Measurements from ENCODE around the gene GNAS-AS1.
"Not testable (repeated sequence)": the region's sequence is repeated elsewhere in the genome, so short reads cannot be mapped to it uniquely, and the experiment has no call there.

Gene GNAS-AS1

DNA sequence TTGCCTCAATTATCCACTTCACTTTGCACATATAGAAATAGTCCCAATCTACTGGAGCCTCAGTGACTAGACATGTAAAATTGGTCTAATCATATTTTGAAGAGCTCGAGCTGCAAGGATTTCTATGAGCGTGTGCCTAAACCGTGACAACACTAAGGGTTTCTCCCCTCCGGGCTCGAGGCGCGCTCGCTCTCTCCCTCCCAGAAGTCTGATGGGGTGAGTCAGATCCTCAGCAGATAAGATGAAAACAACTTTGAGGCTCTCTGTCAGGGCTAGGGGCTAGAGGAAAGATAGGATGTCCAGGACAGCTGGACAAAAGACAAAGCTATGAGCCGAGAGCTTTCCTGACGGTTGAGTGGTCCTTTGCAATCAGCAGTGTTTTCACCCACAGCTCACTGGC is 16.8 kb downstream of the GNAS-AS1 start:
- no peak for DNase-seq

DNA sequence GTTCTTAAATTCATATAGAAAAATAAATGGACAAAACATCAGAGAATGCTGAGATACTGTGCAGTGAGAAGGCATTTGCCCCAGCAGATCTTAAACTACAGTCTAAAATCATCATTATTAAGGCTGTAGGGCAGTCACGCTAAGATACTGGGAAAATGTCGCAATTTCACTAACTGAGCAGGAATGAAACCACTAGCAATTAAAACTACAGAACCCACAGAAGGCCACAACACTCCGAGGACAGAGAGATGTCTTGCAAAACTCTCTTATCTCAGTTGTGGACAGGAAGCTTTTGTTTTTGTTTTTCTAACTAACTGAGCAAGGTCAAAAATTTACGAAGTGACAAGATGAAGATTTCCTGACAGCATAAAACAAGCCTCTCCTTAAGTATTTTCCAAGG is 18.2 kb downstream of the GNAS-AS1 start:
- no peak for DNase-seq

- no peak for DNase-seq
Observed at GRCh38 chr20:58829531-58829941, 21.2 kb downstream of the GNAS-AS1 start.

GRCh38 chr20:58828804-58829203 is 21.9 kb downstream of the GNAS-AS1 start:
- DNase-seq, result not testable (repeated sequence)

- no peak for DNase-seq
Observed at GRCh38 chr20:58828136-58828535, 22.6 kb downstream of the GNAS-AS1 start.

DNA sequence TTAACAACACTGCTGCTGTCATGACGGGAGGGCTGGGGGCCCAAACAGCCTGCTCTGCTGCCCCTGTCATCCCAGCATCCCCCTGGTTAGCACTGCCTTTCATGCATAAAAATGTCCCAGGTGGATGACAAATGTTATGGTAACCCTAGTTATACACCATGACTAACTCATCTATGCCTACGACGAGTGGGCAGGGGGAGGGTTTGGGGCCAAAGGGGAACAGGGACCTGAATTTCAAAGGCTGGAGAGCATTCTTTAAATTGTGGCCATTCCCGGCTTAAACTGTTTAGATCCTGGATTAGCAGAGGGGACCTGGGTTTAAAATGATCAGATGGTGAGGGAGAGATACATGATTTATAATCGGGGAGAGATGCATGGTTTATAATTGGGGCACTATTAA is 24.4 kb downstream of the GNAS-AS1 start:
- no peak for DNase-seq

GRCh38 chr20:58825450-58825849 is 25.3 kb downstream of the GNAS-AS1 start:
- no peak for DNase-seq

DNA sequence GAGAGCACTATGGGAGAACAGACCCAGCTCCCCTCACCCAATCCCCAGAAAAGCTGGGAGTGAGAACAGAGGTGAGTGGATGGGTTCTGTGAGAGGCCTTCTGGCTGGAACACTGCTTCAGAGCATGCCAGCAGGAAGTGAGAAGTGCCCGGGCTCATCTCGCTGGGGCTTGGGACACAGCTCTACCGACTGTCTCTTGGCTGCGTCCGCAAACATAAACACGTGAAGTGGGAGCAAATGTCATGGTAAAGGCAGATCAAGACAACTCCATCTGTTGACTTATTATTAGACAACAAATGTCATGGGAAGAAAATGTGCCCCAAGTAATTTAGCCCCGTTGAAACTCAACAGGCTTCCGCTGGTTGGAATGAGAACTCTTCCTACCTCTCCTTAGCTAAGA is 25.9 kb downstream of the GNAS-AS1 start:
- no peak for DNase-seq

DNA sequence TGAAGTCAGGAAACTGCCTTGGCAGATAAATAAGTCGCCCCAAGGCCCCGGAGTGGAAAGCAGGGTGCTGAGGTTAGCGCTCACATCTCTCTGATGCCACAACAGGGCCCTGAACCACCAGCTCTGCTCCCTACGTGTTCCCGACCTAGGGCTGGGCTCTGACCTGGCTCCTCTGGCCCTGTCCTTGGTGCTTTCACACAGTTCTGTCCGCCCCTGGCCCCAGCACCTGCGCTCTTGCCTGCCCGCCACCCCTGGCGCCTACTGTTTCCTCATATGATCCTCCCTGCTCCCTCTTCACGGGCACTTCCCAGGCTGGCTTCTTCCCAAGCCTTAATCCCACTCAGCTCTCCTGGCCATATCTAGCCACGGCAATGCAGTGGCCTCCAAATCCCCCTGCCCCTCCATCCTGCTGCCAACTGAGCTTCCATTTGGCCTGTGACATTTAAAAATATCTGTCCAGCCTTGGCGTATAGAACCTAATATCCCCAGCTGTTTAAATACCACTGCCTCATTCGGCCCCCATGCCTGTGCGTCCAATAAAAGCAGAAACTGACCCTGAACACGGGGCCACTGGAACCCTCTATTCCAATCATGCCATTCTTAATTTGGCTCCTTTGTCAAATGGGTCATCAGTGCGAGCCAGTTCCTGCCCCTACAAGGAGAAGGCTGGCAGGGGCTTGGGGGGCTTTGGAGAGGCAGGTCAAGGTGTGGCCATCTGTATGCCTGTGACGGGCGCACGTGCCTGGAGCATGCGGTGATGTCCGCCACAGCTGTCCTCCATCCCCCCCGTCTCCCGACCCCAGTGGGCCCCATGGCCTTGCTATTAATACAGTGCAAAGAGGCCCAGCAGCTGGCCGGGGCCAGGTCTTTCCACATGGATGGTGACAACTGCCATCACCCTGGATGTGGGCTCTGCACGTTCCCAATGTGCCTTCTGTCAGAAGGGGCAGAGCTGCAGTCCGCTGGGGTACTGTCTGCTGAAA is 27.7 kb downstream of the GNAS-AS1 start:
- no peak for DNase-seq

GRCh38 chr20:58822149-58822548 is 28.6 kb downstream of the GNAS-AS1 start:
- DNase-seq, result peak; percentile 15

DNA sequence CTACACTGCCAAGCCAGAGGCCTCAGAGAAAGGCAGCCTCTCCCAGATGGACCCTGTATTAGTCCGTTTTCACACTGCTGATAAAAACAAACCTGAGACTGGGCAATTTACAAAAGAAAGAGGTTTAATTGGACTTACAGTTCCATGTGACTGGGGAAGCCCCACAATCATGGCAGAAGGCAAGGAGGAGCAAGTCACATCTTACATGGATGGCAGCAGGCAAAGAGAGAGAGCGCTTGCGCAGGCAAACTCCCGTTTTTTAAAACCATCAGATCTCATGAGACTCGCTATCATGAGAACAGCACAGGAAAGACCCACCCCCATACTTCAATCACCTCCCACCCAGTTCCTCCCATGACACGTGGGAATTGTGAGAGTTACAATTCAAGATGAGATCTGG is 30.2 kb downstream of the GNAS-AS1 start:
- DNase-seq, result not testable (repeated sequence)

- DNase-seq, result no peak
Observed at GRCh38 chr20:58819921-58820320, 30.8 kb downstream of the GNAS-AS1 start.

- no peak for DNase-seq
Observed at GRCh38 chr20:58818586-58819285, 32.0 kb downstream of the GNAS-AS1 start.

DNA sequence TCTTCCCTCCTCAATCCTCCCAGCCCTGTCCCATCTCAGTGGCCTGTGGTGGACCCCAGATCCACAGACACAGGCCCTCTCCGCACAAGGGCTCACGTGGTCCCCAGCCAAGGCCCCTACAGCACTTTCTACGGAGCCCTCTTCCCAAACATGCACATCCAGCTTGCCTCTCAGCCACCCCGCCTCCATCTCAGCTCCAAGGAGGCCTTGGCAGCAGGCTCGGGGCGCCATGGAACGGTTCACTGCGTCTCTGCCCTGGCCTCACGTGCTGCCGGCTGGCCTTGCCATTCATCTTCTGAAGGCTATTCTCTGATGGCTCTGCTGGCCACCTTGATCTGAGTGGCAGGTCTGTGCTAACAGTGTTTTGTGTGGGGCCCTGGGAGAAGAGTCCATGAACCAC is 33.0 kb downstream of the GNAS-AS1 start:
- no peak for DNase-seq

DNA sequence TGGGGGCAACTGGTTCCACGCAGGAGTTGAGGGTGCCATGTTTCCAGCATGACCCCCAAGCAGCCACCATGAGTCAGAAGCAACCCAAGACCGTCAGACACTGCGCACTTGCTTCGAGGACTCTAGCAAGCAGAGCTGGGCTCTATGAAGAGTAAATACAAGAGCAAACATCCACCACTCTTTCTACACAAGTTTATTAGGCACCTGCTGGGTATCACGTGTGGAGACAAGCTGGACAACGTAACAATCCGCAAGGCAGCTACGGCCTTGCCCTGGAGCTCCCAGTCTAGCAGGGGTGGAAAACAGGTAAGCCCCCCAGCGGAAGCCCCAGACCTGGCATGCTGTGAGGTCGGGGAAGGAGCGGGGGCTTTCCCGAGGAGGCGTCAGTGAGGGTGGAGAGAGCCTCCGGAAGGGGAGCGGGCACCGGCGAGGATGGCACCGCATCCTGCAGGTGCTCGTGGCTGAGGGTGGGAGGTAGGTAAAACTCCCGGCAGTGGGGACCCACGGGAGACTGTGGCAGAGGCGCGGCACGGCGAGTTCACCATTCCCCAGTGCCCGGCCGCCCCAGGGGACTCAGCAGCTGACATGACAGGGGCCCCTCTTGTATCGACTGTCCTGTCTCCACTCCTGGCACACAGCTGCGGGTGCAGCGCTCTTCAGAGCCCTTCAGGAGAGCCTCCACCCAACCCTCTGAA is 33.6 kb downstream of the GNAS-AS1 start:
- DNase-seq, result no peak

DNA sequence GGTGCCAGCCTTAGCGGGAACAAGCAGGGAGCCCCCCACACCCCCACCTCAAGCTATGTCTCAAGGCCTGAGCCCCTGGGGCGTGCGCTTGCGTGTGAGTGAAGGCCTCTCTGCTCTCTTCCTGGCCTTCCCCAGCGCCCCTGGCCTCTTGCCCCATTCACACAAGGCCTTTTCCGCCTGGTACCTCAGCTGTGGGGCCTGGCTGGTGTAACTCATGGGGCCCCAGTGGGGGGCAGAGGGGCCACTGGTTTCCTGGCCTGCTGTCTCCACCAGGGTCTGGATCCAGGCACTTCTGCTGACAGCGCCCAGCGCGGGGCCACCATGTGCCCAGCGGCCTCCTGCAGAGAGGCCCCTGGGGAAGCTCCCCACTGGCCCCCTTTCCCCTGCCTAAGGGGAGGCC is 34.7 kb downstream of the GNAS-AS1 start:
- DNase-seq, result no peak

DNA sequence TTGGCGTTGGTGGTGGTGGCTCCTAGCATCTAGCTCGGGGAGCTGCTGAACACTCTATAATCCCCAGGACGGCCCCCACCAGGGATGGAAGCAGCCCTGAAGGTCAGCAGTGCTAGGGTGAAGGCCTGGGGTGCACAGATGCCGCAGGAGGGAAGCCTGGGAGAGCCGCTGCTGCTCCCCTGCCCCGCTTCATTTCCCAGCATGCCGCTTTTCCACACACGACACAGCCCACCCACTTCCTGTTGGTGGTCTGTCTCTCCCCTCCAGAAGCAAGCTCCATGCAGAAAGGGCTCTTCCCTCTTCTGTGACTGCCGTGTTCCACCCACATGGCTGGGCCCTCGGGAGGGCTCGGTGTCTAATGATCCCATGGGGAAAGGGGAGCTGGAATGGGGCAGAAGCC is 35.3 kb downstream of the GNAS-AS1 start:
- DNase-seq, result no peak

DNA sequence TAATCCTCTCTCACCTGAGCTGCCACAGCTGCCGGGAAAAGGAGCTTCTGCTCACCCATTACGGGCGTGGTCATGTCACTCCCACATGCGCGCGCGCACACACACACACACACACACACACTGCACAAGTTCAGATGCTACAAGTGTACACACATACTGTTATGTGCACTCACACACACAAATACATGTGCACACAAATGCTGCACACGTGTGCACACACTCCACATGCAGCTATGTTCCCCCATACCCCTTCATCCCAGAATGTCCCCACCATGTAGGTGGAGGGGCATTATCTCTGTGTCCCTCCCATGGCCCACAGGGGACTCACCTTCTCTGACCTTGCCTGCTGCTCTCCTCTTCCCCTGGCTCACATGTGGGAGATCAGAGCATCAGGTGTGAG is 37.3 kb downstream of the GNAS-AS1 start:
- no peak for DNase-seq

DNA sequence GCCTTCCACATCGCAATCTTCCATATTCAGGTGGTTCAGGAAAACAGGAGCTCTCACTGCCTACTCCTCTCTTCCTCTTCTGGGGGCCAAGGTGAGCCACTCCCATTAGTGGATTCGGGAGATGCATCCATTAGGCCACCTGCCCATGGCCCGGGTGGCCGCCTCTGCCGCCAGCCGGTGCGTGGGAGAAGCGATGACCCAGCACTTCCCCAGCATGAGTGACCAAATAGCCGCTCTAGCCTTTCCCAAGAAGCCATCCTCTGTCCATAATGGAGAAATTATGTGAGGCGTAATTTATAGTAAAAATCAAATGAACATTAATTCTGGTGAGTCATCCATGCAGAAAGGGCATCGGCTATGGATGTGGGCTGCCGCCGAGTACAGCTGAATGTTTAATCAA is 39.4 kb downstream of the GNAS-AS1 start:
- no peak for DNase-seq

- DNase-seq, result no peak
Observed at GRCh38 chr20:58810879-58811250, 39.8 kb downstream of the GNAS-AS1 start.

DNA sequence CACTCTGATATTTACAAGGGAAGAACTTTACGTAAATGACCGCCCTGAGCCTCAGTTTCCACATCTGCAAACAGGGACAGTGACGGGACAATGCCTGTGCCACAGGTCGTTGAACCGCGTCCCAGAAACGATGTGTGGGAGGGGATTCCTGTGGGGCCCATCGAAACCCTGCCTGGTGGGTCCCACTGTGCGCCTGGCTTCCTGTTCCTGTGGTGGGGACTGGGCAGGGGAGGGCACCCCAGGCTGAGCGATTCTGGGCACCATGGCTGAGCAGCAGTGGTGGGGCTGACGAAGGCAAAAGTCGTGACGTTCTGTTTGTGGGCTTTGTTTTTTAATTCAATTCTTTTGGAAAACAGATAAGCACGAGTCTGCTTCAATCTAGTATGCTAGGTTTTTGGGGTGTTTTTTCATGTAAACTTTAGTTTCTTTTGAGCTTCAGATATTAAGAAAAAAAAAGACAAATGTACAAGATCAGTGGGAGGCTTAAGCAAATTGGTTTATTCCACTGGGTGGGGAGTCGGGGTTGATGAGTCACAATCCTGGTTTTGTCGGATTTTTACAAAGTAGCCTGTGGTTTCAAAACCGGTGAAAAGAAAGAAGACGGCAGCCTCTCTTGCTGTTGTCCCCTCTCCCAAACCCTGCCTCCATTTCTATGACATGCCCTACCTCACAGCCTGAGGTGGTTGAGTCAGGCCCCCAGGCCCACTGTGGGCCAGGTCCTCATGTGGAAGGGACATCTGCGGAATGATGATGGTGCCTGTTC is 40.4 kb downstream of the GNAS-AS1 start:
- no peak for DNase-seq

GRCh38 chr20:58808271-58809046 is 42.2 kb downstream of the GNAS-AS1 start:
- no peak for DNase-seq

Data from DMS53 (cell line).